ENCODE data around the gene PIGQ.

Gene PIGQ

GRCh38 chr16:534135-534534 lies 35.6 kb upstream of the PIGQ start:
- no peak for DNase-seq (ENCODE audit: low read depth)

DNA sequence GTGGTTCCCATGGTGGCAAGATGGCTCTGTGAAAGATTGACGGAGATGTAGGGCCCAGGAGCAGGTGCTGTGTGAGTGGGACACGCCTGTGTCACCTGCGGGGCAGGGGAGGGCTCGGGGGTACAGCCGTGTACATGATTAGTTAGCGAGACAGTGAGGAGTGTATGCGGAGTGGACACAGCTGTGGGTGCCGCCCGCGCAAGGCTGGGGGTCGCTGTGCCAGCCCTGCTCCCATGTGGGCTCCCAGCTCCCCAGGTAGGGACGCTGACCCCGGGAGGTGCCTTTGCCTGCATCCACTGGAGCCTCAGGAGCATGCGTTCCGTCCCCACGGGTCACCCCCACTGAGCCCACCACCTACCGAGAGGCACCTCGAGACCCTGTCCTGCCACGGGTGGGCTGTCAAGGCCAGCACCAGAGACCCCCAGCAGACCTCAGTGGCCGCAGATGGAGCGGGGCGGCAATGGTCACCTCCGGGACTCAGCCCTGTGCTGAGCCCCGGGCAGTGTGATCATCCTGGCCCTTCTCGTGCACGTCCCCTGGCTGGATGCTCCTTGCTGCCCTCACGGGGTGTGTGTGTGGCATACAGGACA lies 34.8 kb upstream of the PIGQ start:
- DNase-seq (ENCODE audit: low read depth): no peak

- DNase-seq (ENCODE audit: low read depth): no peak
Measured at GRCh38 chr16:535446-536405, 34.0 kb upstream of the PIGQ start.

DNA sequence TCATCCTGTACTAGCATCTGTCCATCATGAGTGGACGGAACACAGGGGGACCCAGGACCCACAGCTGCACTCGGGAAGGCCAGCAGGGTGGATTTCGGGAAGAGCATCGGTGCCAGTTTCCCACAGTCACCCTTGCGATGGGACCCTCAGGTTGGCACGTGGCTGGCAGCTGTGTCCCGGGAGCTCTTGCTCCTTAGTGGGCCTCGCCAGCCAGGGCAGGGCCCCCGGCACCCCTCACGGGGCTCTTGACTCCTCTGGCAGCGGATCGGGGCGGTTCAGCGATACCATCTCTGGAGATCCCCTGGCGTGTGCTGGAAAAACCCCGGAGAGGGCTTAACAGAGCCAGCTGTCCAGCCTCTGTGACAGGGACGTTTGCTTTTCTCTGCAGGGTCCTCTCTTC lies 33.0 kb upstream of the PIGQ start:
- no peak for DNase-seq (ENCODE audit: low read depth)

GRCh38 chr16:537415-538335 lies 32.1 kb upstream of the PIGQ start:
- DNase-seq (ENCODE audit: low read depth): no peak

DNA sequence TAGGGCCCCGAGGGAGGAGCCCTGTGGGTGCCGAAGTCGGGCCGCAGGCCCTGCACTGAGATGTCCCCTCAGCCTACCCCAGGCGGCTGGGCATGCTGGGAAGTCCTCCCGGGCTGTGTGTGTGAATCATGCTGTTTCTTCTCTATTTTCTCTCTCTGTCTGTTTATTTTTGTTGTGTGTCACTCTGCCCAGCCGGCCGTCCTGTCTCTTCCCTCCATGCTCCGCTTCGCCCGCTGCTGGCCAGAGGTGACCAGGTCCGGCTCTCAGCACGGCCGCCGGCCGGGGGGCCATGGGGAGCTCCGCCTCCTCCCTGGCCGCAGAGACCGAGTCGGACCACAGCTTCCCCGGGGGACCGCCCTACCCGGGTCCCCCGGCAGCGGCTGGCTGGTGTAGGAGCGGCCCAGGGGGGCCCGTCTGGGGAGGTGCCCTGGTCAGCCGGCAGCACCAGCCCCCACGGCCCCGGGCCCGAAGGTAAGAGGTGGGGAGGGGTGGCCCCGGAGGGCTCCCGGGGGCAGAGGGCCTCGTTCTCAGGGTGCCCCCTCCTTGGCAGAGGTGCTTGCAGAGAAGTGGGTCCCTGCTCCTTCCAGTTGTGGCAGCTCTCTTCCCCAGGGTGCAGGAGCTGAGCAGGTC lies 29.8 kb upstream of the PIGQ start:
- no peak for DNase-seq (ENCODE audit: low read depth)

GRCh38 chr16:540645-541340 lies 29.0 kb upstream of the PIGQ start:
- DNase-seq (ENCODE audit: low read depth): no peak

DNA sequence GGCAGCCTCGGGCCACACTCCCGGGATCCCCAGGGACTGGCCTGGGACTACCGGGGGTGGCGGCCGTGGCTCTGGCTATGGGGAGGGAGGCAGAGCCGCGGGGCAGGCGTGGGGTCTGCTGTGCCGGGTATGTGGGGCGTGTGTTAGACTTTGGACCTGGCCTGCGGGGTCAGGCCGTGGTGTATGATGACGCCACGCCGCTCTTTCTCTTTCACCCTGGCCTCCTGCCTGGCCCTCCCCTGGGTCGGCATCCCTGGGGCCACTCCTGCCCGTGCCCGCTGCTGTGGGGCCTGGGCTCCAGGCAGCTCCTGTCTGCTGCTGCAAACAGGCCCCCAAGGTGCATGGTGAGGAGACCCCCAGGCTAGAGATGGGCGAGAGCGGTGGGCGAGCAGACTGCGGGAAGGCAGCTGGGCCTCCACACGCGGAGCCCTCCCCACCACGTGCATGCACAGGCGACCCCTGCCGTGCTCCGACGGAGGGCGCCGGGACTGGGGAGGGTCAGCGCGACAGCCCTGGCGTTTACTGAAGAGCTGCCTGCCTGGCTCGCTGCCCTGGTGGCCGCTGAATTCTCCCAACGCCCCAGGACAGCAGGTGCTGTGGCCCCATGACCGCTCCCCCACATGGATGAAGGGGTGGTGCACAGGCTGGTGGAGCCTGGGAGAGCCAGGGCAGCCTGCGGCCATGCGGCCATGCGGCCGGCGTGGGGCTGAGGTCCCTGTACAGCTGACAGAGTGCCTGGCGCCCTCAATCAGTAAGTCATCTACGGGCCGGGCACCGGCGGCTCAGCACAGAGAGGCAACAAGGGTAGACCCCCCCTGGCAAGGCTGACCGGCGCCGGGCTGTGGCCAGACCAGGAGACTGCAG lies 26.2 kb upstream of the PIGQ start:
- no peak for DNase-seq (ENCODE audit: low read depth)

DNA sequence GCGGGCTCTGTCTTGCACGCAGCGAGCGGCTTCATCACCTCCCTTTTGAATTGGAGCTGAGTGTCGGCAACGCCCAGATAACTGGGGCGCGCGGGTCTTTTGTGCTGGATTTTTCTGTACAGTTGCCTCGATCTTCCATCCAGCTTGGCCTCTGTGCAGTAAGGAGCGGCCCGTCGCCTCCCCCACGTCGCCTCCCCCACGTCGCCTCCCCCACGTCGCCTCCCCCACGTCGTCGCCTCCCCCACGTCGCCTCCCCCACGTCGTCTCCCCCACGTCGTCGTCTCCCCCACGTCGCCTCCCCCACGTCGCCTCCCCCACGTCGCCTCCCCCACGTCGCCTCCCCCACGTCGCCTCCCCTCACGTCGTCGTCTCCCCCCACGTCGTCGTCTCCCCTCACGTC lies 25.3 kb upstream of the PIGQ start:
- DNase-seq (ENCODE audit: low read depth): no peak

- no peak for DNase-seq (ENCODE audit: low read depth)
Measured at GRCh38 chr16:546909-547770, 22.6 kb upstream of the PIGQ start.

DNA sequence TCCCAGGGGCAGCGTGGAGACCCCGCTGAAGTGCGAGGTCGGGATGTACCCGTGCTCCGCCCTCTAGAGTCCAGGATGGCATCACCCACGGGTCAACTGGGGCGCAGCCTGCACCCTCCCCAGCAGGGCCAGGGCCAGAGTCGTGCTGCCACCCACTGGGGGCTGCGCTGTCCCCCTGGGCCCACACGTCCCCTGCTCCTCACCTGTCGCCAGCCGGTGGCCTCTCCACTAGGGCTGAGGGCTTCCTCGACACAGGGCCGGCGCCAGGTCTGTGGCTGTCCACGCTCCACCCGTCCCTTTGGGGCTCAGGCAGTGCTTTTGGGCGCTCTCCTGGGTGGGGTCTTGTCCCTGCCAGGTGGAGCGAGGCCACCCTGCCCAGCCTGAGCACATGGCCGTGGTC lies 21.2 kb upstream of the PIGQ start:
- DNase-seq (ENCODE audit: low read depth): no peak

DNA sequence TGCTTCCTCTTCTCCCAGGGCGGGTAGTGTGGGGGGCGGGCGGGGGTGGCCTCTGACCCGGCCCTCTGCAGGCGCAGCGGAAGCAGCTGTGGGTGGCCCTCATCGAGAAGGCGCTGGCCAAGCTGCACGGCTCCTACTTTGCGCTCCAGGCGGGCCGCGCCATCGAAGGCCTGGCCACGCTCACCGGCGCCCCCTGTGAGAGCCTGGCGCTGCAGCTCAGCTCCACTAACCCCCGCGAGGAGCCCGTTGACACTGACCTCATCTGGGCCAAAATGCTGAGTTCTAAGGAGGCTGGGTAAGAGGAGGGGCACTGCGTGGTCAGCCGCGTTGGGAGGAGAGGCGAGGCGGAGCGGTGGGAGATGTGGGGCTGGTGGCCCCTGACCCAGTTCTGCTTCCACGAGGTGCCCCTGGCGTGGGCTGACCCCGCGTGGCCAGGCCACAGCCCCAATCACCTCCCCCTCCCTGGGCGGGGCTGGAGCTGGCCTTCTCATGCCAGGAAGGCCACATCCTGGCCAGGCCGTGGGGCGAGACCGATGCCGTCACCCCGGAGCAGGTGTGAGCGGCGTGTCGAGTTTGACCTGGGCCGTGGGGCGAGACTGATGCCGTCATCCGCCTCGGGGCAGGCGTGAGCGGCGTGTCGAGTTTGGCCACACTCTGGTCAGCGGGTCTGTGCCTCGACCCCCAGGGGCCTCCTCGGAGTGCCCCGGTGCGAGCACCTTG lies 20.1 kb upstream of the PIGQ start:
- DNase-seq (ENCODE audit: low read depth): no peak

- DNase-seq (ENCODE audit: low read depth): no peak
Measured at GRCh38 chr16:551210-551609, 18.6 kb upstream of the PIGQ start.

GRCh38 chr16:552171-552570 lies 17.6 kb upstream of the PIGQ start:
- no peak for DNase-seq (ENCODE audit: low read depth)

DNA sequence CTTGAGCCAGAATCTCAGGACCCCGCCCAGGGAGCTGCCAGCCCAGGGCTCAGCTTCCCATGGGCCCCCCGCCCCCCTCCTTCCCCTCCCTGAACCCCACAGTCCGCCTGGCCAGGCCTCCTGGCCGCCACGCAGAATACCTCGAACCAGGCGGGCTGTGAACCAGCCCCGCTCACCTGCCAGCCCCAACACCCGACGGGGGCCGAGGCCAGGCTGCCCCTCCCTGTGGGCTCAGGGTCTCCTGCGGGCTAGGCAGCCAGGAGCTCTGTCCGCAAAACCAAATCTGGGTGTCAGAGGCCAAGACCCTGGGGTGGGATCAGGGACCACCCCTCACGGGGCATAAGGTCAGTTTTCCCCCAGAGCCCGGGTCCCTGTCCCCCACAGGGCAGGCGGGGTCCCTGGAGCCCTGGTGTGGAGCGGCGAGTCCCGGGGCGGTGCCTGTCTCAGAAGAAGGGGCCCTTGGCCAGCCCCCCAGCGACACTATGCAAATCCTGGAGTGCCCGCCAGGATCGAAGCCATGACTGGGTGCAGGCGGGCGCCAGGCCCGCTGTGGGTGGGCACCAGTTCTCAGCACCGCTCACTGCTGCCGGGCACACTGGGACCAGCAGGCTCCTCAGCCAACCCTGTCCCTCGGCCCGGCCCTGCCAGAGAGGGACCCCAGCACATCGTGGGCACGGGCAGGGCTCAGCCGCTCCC lies 16.0 kb upstream of the PIGQ start:
- DNase-seq (ENCODE audit: low read depth): no peak

DNA sequence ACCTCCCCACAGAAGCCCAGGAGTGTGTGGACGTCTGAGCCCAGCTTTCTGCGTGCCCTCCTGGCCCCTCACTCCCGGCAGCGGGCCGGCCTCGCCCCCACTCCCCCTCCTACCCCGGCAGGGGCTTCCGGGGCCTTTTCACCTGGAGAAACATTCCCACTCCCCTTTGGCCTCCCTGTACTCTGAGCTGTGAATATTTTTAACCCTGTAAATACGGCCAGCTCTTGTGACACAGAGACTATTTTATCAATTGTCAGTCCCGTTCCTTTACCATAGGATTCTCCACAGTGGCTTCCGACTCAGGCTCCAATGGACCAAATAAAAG lies 15.5 kb upstream of the PIGQ start:
- DNase-seq (ENCODE audit: low read depth): no peak

GRCh38 chr16:554640-555365 lies 15.0 kb upstream of the PIGQ start:
- no peak for DNase-seq (ENCODE audit: low read depth)
